HG03520 (cell line): ENCODE results near the gene WDR13.

ENCODE experiments used
- ATAC-seq: cut with Tn5 transposase; IDR thresholded peaks from one replicate; pipeline ENCODE4 v1.9.1; 2021; ENCODE audit warnings: mild to moderate bottlenecking, moderate library complexity; ENCODE audit not compliant: unreplicated experiment

WDR13 gene

GRCh38 chrX:48592971-48593370 is 4.3 kb upstream of the WDR13 start:
- ATAC-seq, result no peak

- ATAC-seq, result no peak
Observed at GRCh38 chrX:48595929-48596328, 1.4 kb upstream of the WDR13 start.

- ATAC-seq, result no peak
Observed at GRCh38 chrX:48598614-48599013, 1.3 kb downstream of the WDR13 start.

- ATAC-seq, result no peak
Observed at GRCh38 chrX:48599341-48599740, 2.0 kb downstream of the WDR13 start.

- no peak for ATAC-seq
Observed at GRCh38 chrX:48600226-48600625, 2.9 kb downstream of the WDR13 start.

- ATAC-seq, result no peak
Observed at GRCh38 chrX:48601741-48602394, 4.6 kb downstream of the WDR13 start.

- ATAC-seq, result no peak
Observed at GRCh38 chrX:48604701-48605100, 7.4 kb downstream of the WDR13 start.

GRCh38 chrX:48606091-48606490 is 8.8 kb downstream of the WDR13 start:
- no peak for ATAC-seq

- ATAC-seq, result no peak
Observed at GRCh38 chrX:48611703-48612102, 14.4 kb downstream of the WDR13 start.

- ATAC-seq, result no peak
Observed at GRCh38 chrX:48613502-48614160, 16.3 kb downstream of the WDR13 start.

GRCh38 chrX:48616576-48616975 is 19.3 kb downstream of the WDR13 start:
- no peak for ATAC-seq

GRCh38 chrX:48617542-48618340 is 20.4 kb downstream of the WDR13 start:
- ATAC-seq, result no peak

GRCh38 chrX:48626401-48627298 is 29.4 kb downstream of the WDR13 start:
- ATAC-seq, result no peak

- ATAC-seq, result no peak
Observed at GRCh38 chrX:48631376-48632090, 34.2 kb downstream of the WDR13 start.

- ATAC-seq, result no peak
Observed at GRCh38 chrX:48632207-48632606, 34.9 kb downstream of the WDR13 start.

GRCh38 chrX:48636301-48636700 is 39.0 kb downstream of the WDR13 start:
- ATAC-seq, result no peak

GRCh38 chrX:48636776-48637175 is 39.5 kb downstream of the WDR13 start:
- ATAC-seq, result no peak

- ATAC-seq, result no peak
Observed at GRCh38 chrX:48645669-48646068, 48.4 kb downstream of the WDR13 start.

- no peak for ATAC-seq
Observed at GRCh38 chrX:48648336-48648751, 51.1 kb downstream of the WDR13 start.

- no peak for ATAC-seq
Observed at GRCh38 chrX:48649102-48649501, 51.8 kb downstream of the WDR13 start.
